Karpas-422 (cell line): Measurements from ENCODE around the gene PCNT. TPM values are rescaled to one million over a fixed set of nuclear protein-coding genes. Genes with fewer than 3 reads are reported as not detected.

Experiments
- total RNA-seq: library from RNA; depleted of rRNA; stranded (reverse); fragments of >200 nt; shearing (Covaris generic); gene quantifications from 2 replicates; pipeline ENCODE4 v1.2.3, GENCODE V29; 2014; ENCODE audit warnings: low replicate concordance; rRNA removed

The PCNT gene
- total RNA-seq, 1 experiment from 2014 or later = 31.5 TPM

Other genes with a start within 250 kb of the PCNT start
- not detected in 2 replicates for gene COL6A2, start 226.0 kb upstream of the PCNT start, total RNA-seq
- gene FTCD, start 168.6 kb upstream of the PCNT start, total RNA-seq = 0.14 TPM in 1 of 2 replicates, not detected in the other
- 16.7 and 21.5 TPM in 2 replicates for gene SPATC1L, start 139.7 kb upstream of the PCNT start, total RNA-seq
- 40.3 and 62.0 TPM in 2 replicates for gene LSS, start 95.4 kb upstream of the PCNT start, total RNA-seq
- 60.5 and 139 TPM in 2 replicates for gene MCM3AP, start 38.5 kb upstream of the PCNT start, total RNA-seq
- 38.5 and 88.4 TPM in 2 replicates for gene YBEY, start 37.8 kb upstream of the PCNT start, total RNA-seq
- 13.9 and 31.5 TPM in 2 replicates for gene C21orf58, start 286 bp upstream of the PCNT start, total RNA-seq
- gene DIP2A, start 134.7 kb downstream of the PCNT start, total RNA-seq = 29.4 and 32.4 TPM in 2 replicates